Lower lobe of right lung (tissue), 2 donors: Measurements from ENCODE around the gene TMEM125. TPM values are rescaled to one million over a fixed set of nuclear protein-coding genes. Genes with fewer than 3 reads are reported as not detected.

Experiments used
- ATAC-seq, 2 donors: fragments of 200-7000 bp; cut with Tn5 transposase; one replicate each; pipeline ENCODE4 v1.9.1; 2020 to 2022; ENCODE audit warnings: mild to moderate bottlenecking in 2 of 2, moderate library complexity in 2 of 2
- DNase-seq: peaks from one replicate; pipeline ENCODE4 v3.0.0-alpha.2; 2020
- H3K27ac ChIP-seq: fragments of 200-600 bp; one replicate; pipeline ENCODE4 v1.8.0; 2022
- H3K27me3 ChIP-seq: fragments of 200-600 bp; one replicate; pipeline ENCODE4 v1.8.0; 2022; ENCODE audit warnings: low read depth
- H3K36me3 ChIP-seq: fragments of 200-600 bp; one replicate; pipeline ENCODE4 v1.8.0; 2022; ENCODE audit warnings: mild to moderate bottlenecking
- H3K4me1 ChIP-seq: fragments of 200-600 bp; one replicate; pipeline ENCODE4 v1.8.0; 2022
- H3K4me3 ChIP-seq: fragments of 200-600 bp; one replicate; pipeline ENCODE4 v1.8.0; 2022; ENCODE audit warnings: mild to moderate bottlenecking
- H3K9me3 ChIP-seq: fragments of 200-600 bp; one replicate; pipeline ENCODE4 v1.8.0; 2022
- intact Hi-C: fragments of 100-400 bp; cut with DNase I; formaldehyde crosslinking; loops from one replicate; pipeline ENCODE4 v1.11.0; 2022
- total RNA-seq: library from RNA; stranded (reverse); fragmentation: NEBNext Ultra II Directional; extraction: Animal tissue kit (Norgen Biotek cat#: 25700); gene quantifications from one replicate; pipeline ENCODE4 v1.2.1, GENCODE V29; 2021
- TF ChIP-seq, protein P1 (sequence below): fragments of 200-600 bp; IDR thresholded peaks from one replicate; pipeline ENCODE4 v1.8.0; 2022; ENCODE audit warnings: antibody characterized with exemption, mild to moderate bottlenecking
- donor health status: DM: no; HTN: yes; CAD: no; lungs with severe emphysema.

Gene TMEM125
- total RNA-seq, 1 donor from 2014 or later = 197 TPM

DNA sequence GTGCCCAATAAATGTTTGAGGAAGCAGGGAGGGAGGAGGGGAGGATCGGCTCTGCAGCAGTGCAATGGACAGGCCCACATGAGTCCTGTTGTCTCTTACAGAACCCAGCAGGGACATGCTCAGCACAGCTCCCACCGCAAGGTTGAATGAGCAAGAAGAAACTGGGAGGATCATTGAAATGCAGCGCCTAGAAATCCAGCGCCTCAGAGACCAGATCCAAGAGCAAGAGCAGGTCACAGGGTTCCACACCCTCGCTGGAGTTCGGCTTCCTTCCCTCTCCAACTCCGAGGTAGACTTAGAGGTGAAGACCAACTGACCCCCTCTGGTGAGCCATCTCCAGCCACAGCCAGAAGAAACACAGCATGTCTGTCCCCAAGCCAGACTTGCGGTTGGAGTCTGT lies 15.9 kb upstream of the TMEM125 start:
- Histone ChIP-seq H3K36me3 (no peaks in the 10 kb centered on the region), H3K27ac (no peak overlapping the region), H3K9me3 (no peaks in the 10 kb centered on the region), H3K4me3 (no peak overlapping the region), H3K4me1 (peaks cover 22% of the 10 kb centered on the region), H3K27me3 (no peaks in the 10 kb centered on the region)
- TF ChIP-seq, protein P1, sequence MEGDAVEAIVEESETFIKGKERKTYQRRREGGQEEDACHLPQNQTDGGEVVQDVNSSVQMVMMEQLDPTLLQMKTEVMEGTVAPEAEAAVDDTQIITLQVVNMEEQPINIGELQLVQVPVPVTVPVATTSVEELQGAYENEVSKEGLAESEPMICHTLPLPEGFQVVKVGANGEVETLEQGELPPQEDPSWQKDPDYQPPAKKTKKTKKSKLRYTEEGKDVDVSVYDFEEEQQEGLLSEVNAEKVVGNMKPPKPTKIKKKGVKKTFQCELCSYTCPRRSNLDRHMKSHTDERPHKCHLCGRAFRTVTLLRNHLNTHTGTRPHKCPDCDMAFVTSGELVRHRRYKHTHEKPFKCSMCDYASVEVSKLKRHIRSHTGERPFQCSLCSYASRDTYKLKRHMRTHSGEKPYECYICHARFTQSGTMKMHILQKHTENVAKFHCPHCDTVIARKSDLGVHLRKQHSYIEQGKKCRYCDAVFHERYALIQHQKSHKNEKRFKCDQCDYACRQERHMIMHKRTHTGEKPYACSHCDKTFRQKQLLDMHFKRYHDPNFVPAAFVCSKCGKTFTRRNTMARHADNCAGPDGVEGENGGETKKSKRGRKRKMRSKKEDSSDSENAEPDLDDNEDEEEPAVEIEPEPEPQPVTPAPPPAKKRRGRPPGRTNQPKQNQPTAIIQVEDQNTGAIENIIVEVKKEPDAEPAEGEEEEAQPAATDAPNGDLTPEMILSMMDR = no peak
- ATAC-seq (no peak), DNase-seq (no peak)
- intact Hi-C loops = no loop called here

DNA sequence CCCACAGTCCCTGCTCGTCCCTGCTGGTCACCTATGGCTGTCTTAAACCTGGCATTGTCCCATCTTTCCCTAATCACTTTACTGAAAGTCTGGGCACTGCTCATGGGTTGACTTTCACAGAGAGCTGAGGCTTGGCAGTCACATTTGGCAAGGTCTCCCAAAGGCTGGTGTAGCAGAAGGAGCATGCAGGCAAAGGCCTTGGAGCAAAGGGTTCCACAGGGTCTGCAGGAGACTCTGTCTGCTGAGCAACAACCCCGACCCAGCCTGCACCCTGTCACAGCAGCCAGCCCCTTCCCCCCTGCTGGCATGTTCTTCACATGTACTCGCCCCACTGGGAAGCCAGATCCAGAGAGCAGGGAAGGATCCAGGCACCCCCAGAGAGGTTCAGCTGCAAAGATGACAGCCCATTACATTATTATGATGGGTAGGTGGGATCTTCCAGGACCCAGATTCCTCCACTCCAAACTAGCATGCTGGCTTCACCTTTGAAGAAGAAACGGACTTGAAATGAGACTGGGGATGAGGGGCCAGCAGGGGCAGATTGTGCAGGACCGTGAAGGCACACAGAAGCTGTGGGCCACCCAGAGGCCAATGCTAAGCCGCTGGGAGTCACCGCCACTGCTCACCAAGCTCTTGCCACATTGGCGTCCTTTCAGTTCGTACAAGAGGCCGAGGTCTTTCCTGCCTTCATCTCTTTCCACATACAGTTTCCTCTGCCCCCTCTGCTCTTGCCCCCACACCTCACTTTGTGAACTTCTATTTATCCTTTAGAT lies 14.2 kb upstream of the TMEM125 start:
- no peak for ATAC-seq
- no peak for DNase-seq
- no peak overlapping the region for H3K4me3 ChIP-seq
- intact Hi-C loops = no loop called here
- no peaks in the 10 kb centered on the region for H3K9me3 ChIP-seq
- H3K4me1 ChIP-seq = peaks cover 22% of the 10 kb centered on the region
- peak overlapping the region; percentile 49 for H3K27ac ChIP-seq
- TF ChIP-seq, protein P1 = no peak
- no peaks in the 10 kb centered on the region for H3K36me3 ChIP-seq
- no peaks in the 10 kb centered on the region for H3K27me3 ChIP-seq

DNA sequence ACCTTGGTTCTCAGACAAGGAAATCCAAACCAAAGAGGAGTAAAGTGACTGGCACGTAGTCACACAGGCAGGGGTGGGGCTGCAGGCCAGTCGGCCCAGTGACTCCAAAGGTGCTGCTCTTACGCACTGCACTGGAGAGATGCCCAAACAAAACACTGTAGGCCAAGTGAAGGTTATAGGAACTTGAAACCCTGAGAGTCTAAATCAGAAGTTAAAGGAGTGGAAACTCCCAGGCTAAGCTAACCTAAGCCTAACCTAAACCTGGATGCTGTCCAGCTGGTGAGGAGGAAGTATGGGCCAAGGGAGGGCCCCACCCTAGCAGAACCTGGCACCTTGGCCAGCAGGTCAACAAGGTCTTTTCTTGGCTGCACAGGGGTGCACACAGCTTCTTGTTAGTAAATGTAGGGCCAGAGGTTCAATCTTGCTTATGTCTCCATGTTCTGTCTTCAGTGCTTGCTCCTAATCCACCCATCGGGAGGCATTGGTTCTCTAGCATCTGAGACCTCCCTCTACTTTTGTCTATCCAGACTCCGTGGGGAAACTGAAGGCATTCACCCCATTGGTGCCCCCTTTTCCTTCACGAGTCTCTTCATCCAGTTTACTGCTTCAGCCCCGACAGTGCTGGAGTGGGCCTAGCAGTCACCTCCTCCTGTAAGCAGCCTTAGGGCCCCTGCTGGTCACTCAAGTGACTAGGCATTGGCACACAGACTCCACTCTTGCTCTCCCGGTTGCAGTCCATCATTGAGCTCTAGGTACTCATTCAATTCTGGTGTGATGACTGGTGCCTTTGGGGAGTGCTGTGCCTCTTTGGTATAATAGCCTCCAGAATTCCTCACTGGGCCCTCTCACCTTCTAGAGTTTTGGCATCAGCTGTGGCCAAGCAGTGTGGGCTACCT lies 12.9 kb upstream of the TMEM125 start:
- peak; percentile 93 to 94 for ATAC-seq
- TF ChIP-seq, protein P1 = no peak

DNA sequence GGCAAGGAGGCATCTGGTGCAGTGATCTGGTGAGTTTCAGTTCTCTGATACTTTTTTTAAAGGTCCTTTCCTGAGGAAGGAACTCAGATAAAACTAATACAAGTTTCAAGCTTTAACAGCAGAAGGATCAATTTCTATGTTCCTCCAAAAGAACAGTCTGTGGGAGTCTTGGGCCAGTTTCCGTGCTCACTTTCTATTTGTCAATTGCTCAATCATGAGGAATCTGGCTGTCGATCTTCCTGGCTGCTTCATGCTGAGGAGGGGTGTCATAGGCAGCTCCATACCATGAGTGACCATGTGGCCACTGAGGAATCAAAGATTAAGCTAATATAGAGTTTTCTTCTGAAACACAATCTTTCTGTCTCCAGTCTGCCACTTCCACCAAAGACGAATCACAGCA lies 11.4 kb upstream of the TMEM125 start:
- TF ChIP-seq, protein P1 = no peak
- no peak overlapping the region for H3K4me3 ChIP-seq
- no peaks in the 10 kb centered on the region for H3K36me3 ChIP-seq
- H3K27ac ChIP-seq = peak overlapping the region; percentile 24
- H3K4me1 ChIP-seq = peaks cover 22% of the 10 kb centered on the region
- no peak for DNase-seq
- intact Hi-C loops = no loop called here
- no peak for ATAC-seq
- no peaks in the 10 kb centered on the region for H3K27me3 ChIP-seq
- H3K9me3 ChIP-seq = no peaks in the 10 kb centered on the region

More for the DNA sequence above, 12.9 kb upstream of the TMEM125 start:
- Histone ChIP-seq H3K4me1 (peaks cover 22% of the 10 kb centered on the region), H3K27ac (peak overlapping the region; percentile 49), H3K9me3 (no peaks in the 10 kb centered on the region), H3K4me3 (no peak overlapping the region), H3K27me3 (no peaks in the 10 kb centered on the region), H3K36me3 (no peaks in the 10 kb centered on the region)
- peak; percentile 78 for DNase-seq
- intact Hi-C loops = no loop called here

DNA sequence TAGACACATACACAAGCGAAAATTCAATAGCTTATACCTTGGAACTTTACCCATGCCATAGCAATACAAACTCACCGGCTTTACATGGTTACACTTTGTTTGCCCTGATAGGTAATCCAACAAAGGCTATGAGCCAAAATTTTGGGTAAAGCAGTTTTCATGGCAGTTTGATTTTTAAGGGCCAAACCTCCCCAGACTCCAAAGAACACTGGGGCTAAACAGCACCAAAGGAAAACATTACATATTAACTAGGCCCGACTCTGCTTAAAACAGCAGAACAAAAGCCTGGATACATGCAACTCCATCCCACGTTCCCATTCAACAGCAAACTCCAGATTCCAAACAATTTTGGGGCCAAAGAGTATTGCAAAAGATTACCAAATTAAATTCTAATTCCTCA lies 4.4 kb upstream of the TMEM125 start:
- Histone ChIP-seq H3K9me3 (no peaks in the 10 kb centered on the region), H3K27me3 (no peaks in the 10 kb centered on the region), H3K4me3 (no peak overlapping the region), H3K27ac (no peak overlapping the region), H3K36me3 (no peaks in the 10 kb centered on the region), H3K4me1 (peaks cover 9% of the 10 kb centered on the region)
- intact Hi-C loops = no loop called here
- ATAC-seq (no peak), DNase-seq (no peak)
- TF ChIP-seq, protein P1 = no peak
